ENCODE measurements around the gene CMIP. TPM values are rescaled to one million over a fixed set of nuclear protein-coding genes. Genes with fewer than 3 reads are reported as not detected.

Gene CMIP
- total and polyA plus RNA-seq, 7 donors = 11.0 to 60.3 (median 20.4) TPM

GRCh38 chr16:81627024-81627423 is 182.4 kb downstream of the CMIP start:
- no peak for TF ChIP-seq EP300 (IDR thresholded peaks at IDR 0.05)
- no peak for TF ChIP-seq POLR2A (IDR thresholded peaks at IDR 0.05)
- no peak for TF ChIP-seq POLR2AphosphoS5 (IDR thresholded peaks at IDR 0.05)
- no peak for TF ChIP-seq CTCF (IDR thresholded peaks at IDR 0.05)
- WGBS, 2 donors = 91 to 94% methylated on average over 6 of the region's 6 CpGs
- intact Hi-C loops (cut with DNase I) = no loop called here

GRCh38 chr16:81627729-81628244 is 183.2 kb downstream of the CMIP start:
- no peaks in the 10 kb centered on the region for H3K9me3 ChIP-seq
- DNase-seq = no peak
- H3K27me3 ChIP-seq = no peaks in the 10 kb centered on the region
- peaks cover 0 to 27% (median 26%) of the 10 kb centered on the region in 4 donors for H3K4me1 ChIP-seq
- no peak overlapping the region for H3K27ac ChIP-seq
- H3K4me3 ChIP-seq = no peak overlapping the region
- 89 to 91% methylated on average over 12 of the region's 12 CpGs for whole genome bisulfite sequencing, 2 donors
- TF ChIP-seq POLR2AphosphoS5 (IDR thresholded peaks at IDR 0.05) = no peak
- TF ChIP-seq CTCF (IDR thresholded peaks at IDR 0.05) = no peak
- TF ChIP-seq EP300 (IDR thresholded peaks at IDR 0.05) = no peak
- no peak for TF ChIP-seq POLR2A (IDR thresholded peaks at IDR 0.05)
- intact Hi-C loops (cut with DNase I) = no loop called here
- H3K36me3 ChIP-seq = no peaks in the 10 kb centered on the region

More at GRCh38 chr16:81627024-81627423, 182.4 kb downstream of the CMIP start:
- peaks cover 0 to 27% (median 21%) of the 10 kb centered on the region in 4 donors for H3K4me1 ChIP-seq
- H3K27me3 ChIP-seq = no peaks in the 10 kb centered on the region
- H3K27ac ChIP-seq = peak overlapping the region in 1 of 4 donors; percentile 68
- H3K9me3 ChIP-seq = no peaks in the 10 kb centered on the region
- no peak for DNase-seq
- H3K36me3 ChIP-seq = peaks cover 0 to 7% (median 0%) of the 10 kb centered on the region in 4 donors
- H3K4me3 ChIP-seq = no peak overlapping the region

- TF ChIP-seq POLR2AphosphoS5 (IDR thresholded peaks at IDR 0.05) = no peak
- TF ChIP-seq CTCF (IDR thresholded peaks at IDR 0.05) = no peak
- TF ChIP-seq POLR2A (IDR thresholded peaks at IDR 0.05) = no peak
- no peak for TF ChIP-seq EP300 (IDR thresholded peaks at IDR 0.05)
- H3K9me3 ChIP-seq = no peaks in the 10 kb centered on the region
- intact Hi-C loops (cut with DNase I) = no loop called here
- H3K4me3 ChIP-seq = no peak overlapping the region
- 89 to 92% methylated on average over 26 of the region's 26 CpGs for WGBS, 2 donors
- no peaks in the 10 kb centered on the region for H3K36me3 ChIP-seq
- no peak overlapping the region for H3K27ac ChIP-seq
- H3K4me1 ChIP-seq = peaks cover 0 to 39% (median 35%) of the 10 kb centered on the region in 4 donors
- no peak for DNase-seq
- no peaks in the 10 kb centered on the region for H3K27me3 ChIP-seq
Observed at GRCh38 chr16:81629034-81629802, 184.6 kb downstream of the CMIP start.

GRCh38 chr16:81629896-81630634 is 185.5 kb downstream of the CMIP start:
- peaks cover 0 to 41% (median 36%) of the 10 kb centered on the region in 4 donors for H3K4me1 ChIP-seq
- H3K36me3 ChIP-seq = no peaks in the 10 kb centered on the region
- intact Hi-C loops (cut with DNase I) = no loop called here
- no peaks in the 10 kb centered on the region for H3K9me3 ChIP-seq
- TF ChIP-seq POLR2AphosphoS5 (IDR thresholded peaks at IDR 0.05) (no peak), POLR2A (IDR thresholded peaks at IDR 0.05) (no peak), EP300 (IDR thresholded peaks at IDR 0.05) (no peak), CTCF (IDR thresholded peaks at IDR 0.05) (no peak)
- DNase-seq = no peak
- H3K27me3 ChIP-seq = no peaks in the 10 kb centered on the region
- 94 to 95% methylated on average over 18 of the region's 18 CpGs for WGBS, 2 donors
- no peak overlapping the region for H3K4me3 ChIP-seq
- no peak overlapping the region for H3K27ac ChIP-seq

Measured in sigmoid colon (tissue), 7 donors.